NCI-H510A treated with DMSO at 0.1 percent for 48 hours (cell line): Measurements from ENCODE around the gene CHRNA7.
"Not testable (repeated sequence)": the region's sequence is repeated elsewhere in the genome, so short reads cannot be mapped to it uniquely, and the experiment has no call there.

Source experiments
- DNase-seq: peaks from one replicate; lab custom pipeline; 2025; lab: John Stamatoyannopoulos, UW

CHRNA7 gene

DNA sequence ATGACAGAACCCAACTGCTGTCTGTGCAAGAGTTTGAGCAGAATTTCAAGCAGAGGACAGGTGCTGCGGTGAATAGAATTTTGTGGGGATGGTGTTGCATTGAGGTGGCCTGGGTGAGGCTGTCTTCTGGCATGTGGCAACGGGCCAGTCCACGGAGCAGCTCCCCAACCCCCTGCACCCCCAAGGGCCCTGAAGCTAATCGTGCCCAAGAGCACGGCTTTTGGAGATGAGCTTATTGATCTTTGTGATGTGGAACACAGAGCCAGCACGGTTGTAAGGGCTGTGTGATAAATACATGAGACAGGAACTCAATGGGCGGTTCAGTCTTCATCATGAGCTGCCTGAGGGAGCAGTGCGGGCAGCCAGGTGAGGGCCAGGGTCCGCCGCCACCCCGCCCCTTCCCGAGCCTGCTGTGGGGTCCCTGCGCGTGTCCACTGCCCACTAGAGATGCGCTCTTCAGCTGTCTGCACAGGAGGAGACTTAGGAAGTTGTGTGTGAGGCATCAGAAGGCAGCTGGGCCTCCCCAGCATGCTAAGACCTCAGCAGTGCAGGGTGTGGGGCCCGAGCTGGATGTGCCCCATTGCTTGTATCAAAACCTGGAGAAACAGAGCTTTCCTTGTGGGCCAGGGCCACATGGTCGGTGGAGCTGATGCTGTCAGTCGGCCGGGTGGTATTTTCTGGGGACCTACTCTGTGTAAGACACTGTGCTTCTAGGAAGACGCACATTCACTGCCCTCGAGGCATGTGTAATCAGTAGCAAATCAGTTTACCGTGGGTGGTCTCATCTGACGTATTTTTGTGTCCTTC lies 90.5 kb downstream of the CHRNA7 start:
- DNase-seq, result no peak

- DNase-seq, result no peak
Observed at GRCh38 chr15:32121384-32121695, 91.0 kb downstream of the CHRNA7 start.

GRCh38 chr15:32122013-32122412 lies 91.7 kb downstream of the CHRNA7 start:
- DNase-seq, result no peak

DNA sequence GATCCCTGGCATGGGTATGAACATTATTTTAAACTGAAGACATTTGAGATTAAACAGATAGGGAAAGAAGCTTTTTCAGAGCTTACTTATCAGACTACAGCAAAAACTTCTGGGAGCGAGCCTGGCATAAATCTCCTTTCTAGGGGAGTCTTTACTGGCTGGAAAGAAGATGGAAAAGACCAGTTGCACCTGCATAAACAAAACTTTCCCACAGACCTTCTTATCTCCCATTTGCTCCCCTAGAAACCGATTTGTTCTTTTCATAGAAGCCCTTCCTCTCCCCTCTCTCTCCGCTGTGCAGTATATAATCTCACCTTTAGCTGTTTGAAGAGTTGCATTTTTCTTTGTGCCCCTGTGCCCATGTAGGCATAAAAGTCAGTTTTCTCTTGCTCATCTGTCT lies 93.2 kb downstream of the CHRNA7 start:
- no peak for DNase-seq

DNA sequence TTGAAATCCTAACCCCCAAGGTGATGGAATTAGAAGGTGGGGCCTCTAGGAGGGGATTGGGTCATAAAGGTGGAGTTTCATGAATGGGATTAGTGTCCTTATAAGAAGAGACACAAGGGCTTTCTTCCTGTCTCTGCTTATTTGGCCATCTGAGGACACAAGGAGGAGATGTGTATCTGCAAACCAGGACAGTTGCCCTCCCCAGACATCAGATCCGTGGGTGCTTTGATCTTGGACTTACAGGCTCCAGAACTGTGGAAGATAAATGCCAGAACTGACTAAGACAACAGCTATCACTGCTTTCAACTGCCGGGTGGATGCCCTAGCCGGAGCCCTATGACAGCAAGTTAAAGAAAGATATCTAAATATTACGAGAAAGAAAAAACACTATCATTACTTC lies 94.4 kb downstream of the CHRNA7 start:
- no peak for DNase-seq

DNA sequence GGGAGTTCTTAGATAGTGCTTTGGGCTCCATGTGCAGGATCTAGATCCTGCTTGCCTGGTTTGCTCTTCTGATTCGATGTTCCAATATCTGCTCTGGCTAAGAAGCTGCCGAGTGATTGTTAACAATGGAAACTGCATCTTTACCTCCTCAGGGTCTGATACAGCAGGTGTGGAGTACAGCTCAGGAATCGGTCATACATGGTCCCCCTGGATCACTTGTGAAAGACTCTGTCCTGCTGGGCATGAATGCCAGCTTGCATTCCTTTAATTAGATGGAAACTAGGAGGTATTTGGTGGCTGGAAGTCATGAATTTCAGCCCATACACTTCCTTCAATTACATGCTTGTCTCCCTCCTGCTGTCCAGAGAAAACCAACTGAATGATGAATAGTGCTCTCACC lies 95.3 kb downstream of the CHRNA7 start:
- DNase-seq, result no peak

GRCh38 chr15:32129815-32130214 lies 99.5 kb downstream of the CHRNA7 start:
- DNase-seq, result no peak

DNA sequence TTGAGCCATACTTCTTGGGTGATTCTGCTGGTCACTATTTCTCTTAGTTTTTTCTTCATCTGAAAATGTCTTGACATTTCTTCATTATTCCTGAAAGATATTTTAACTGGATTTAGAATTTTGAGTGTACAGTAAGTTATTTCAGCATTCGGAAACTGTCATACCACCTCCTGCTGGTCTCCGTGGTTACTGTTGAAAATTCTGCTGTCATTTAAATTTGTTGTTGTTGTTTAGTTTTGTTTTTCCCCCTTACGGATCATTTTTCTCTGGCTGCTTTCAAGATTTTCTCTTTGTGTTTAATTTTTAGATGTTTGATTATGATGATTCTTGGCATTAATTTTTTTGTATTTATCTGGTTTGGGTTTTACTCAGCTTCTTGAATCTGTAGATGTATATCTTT lies 100.5 kb downstream of the CHRNA7 start:
- DNase-seq, result no peak

DNA sequence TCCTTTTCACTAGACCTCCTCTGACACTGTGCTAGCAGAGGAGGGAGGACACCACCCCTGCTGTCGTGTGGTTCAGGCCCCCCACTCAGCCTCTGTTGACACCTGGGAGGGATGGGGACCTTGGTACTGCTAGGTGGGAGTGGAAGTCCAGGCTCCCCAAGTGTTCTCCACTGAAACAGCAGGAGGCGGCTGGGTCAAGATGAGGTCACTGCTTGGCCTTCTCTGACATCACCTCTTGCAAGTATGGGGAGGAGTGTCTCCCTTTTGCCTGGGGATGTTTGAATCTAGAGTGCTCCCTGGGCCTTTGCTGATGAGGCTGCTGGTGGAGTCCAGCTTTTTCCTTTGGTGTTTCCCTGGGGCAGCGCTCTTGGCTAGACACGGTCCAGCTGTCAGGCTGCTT lies 101.5 kb downstream of the CHRNA7 start:
- DNase-seq, result no peak

GRCh38 chr15:32132859-32133258 lies 102.5 kb downstream of the CHRNA7 start:
- no peak for DNase-seq

GRCh38 chr15:32134842-32135241 lies 104.5 kb downstream of the CHRNA7 start:
- no peak for DNase-seq

DNA sequence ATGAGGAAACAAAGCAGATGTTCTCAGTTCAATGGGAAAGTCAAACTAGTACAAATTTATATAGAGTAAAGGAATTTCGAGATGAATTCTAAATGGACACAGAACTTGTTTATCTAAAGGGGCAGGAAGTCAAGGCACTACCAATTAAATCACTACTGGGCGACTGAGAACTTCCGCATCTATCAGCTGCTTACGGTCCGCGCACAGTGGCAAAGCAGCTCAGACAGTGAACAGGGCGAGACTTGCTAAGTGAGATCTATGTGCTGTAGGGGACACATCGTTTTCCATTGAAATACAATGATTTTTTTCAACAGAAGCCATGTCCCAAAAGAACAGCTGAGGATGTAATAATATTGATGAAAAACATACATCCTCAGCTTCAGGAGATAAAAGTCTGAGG lies 105.0 kb downstream of the CHRNA7 start:
- no peak for DNase-seq

GRCh38 chr15:32145512-32145911 lies 115.2 kb downstream of the CHRNA7 start:
- not testable (repeated sequence) for DNase-seq

DNA sequence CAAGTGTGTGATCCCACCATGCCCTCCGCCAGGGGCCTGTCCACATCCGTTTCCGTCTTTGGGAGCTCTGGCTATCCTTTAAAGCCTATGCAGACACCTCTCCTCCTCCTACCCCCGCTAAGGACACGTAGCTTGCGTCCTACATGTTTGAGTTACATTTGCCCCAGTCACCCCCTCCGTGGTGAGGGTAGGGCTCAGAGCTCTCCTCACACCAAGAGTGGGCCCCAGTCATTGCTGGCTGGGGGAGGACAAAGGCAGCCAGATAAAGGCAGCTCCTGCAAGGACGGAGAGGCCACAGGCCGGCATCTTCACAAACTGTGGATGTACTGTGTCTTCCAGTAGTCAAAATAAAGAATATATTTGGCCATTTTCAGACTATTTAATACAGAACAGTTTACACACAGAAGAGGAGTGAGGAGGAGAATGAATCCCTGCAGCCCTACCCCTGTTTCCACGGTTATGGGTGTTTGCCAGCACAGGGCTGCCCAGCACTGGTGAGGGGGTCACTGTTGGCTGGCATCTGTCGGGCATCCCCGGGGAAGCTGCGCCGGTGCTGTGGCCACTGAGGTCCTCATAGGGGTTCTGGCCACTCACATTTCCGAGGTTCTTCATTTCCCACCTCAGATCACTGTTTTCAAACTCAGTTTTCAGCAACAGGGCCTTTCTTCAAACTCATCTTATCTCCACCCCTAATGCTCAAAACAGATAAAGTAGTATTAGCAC lies 118.7 kb downstream of the CHRNA7 start:
- DNase-seq, result no peak

- DNase-seq, result no peak
Observed at GRCh38 chr15:32152574-32152973, 122.3 kb downstream of the CHRNA7 start.

GRCh38 chr15:32153868-32154623 lies 123.7 kb downstream of the CHRNA7 start:
- not testable (repeated sequence) for DNase-seq

- DNase-seq, result not testable (repeated sequence)
Observed at GRCh38 chr15:32162143-32162542, 131.8 kb downstream of the CHRNA7 start.

DNA sequence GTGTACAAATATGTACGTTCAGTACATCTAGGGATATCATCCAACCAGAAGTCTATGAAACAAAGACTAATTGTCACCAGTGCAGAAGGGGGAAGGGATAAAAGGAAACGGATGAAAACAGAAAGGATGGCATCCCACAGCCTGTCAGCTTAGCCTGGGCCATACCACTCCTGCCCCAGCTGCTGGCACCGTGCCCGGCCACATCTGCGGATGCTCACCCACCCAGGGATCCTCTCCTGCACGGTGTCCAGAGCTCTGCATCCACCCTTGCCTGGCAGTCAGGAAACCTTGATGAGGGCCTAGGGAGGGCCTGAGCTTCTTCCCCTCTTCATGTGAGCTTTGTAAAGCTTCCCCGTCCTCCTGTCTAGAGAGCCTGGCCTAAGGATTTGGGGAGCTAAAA lies 133.8 kb downstream of the CHRNA7 start:
- not testable (repeated sequence) for DNase-seq

DNA sequence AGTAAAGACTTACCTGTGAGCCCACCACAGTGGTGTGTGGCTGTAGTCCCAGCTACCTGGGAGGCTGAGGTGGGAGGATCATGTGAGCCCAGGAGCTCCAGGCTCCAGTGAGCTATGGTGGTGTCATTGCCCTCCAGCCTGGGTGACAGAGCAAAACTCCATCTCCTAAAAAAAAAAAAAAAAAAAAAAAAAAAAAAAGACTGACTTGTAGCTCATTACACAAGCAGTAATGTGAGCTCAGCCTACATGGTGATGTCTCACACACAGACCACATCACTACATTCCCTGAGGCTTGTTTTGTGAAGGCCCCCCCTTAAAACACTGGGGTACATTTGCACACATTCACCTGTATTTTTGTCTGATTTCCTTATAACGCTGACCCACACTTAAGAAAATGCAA lies 134.4 kb downstream of the CHRNA7 start:
- not testable (repeated sequence) for DNase-seq

GRCh38 chr15:32165775-32166174 lies 135.5 kb downstream of the CHRNA7 start:
- not testable (repeated sequence) for DNase-seq

GRCh38 chr15:32166270-32166669 lies 136.0 kb downstream of the CHRNA7 start:
- DNase-seq, result not testable (repeated sequence)

- DNase-seq, result not testable (repeated sequence)
Observed at GRCh38 chr15:32167913-32168312, 137.6 kb downstream of the CHRNA7 start.

DNA sequence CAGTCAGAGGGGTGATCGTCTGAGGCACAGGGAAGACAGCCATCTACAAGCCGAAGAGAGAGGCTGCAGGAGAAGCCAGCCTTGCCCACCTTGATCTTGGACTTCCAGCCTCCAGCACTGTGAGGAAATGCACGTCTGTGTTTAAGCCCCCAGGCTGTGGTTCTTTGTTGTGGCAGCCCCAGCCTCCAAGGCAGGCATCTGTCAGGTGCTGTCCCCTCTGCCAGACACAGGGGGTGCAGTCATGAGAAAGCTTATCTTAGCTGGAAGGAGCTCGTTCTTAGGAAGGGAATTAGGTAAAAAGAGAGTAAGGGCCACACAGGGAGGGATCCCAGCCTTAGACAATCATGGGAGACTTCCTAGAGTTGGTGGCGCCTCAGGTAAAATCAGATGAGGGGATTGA lies 150.3 kb downstream of the CHRNA7 start:
- DNase-seq, result not testable (repeated sequence)
